HG03469 (cell line): Measurements from ENCODE around the gene DLK2.

ENCODE experiments used
- ATAC-seq: cut with Tn5 transposase; IDR thresholded peaks from one replicate; pipeline ENCODE4 v1.9.1; 2021; ENCODE audit warnings: mild to moderate bottlenecking, moderate library complexity, moderate number of reproducible peaks; ENCODE audit not compliant: unreplicated experiment

DLK2 gene

GRCh38 chr6:43454290-43454695 lies 1.1 kb downstream of the DLK2 start:
- no peak for ATAC-seq

GRCh38 chr6:43453831-43454230 lies 1.5 kb downstream of the DLK2 start:
- ATAC-seq, result no peak

GRCh38 chr6:43452896-43453295 lies 2.5 kb downstream of the DLK2 start:
- ATAC-seq, result no peak

- no peak for ATAC-seq
Observed at GRCh38 chr6:43451939-43452338, 3.4 kb downstream of the DLK2 start.

- no peak for ATAC-seq
Observed at GRCh38 chr6:43451348-43451747, 4.0 kb downstream of the DLK2 start.

- no peak for ATAC-seq
Observed at GRCh38 chr6:43450699-43451131, 4.6 kb downstream of the DLK2 start.

- ATAC-seq, result no peak
Observed at GRCh38 chr6:43448916-43449315, 6.4 kb downstream of the DLK2 start.

GRCh38 chr6:43447604-43448003 lies 7.7 kb downstream of the DLK2 start:
- no peak for ATAC-seq

- no peak for ATAC-seq
Observed at GRCh38 chr6:43445576-43445975, 9.8 kb downstream of the DLK2 start.

- no peak for ATAC-seq
Observed at GRCh38 chr6:43444582-43444981, 10.8 kb downstream of the DLK2 start.

GRCh38 chr6:43444036-43444435 lies 11.3 kb downstream of the DLK2 start:
- ATAC-seq, result no peak

- ATAC-seq, result no peak
Observed at GRCh38 chr6:43442935-43443334, 12.4 kb downstream of the DLK2 start.

GRCh38 chr6:43437700-43438099 lies 17.6 kb downstream of the DLK2 start:
- ATAC-seq, result no peak

- ATAC-seq, result no peak
Observed at GRCh38 chr6:43436577-43437282, 18.6 kb downstream of the DLK2 start.

- ATAC-seq, result no peak
Observed at GRCh38 chr6:43435682-43436437, 19.5 kb downstream of the DLK2 start.

GRCh38 chr6:43434943-43435342 lies 20.4 kb downstream of the DLK2 start:
- no peak for ATAC-seq

- no peak for ATAC-seq
Observed at GRCh38 chr6:43434001-43434840, 21.1 kb downstream of the DLK2 start.

GRCh38 chr6:43433148-43433547 lies 22.2 kb downstream of the DLK2 start:
- no peak for ATAC-seq

GRCh38 chr6:43432009-43432945 lies 23.1 kb downstream of the DLK2 start:
- ATAC-seq, result no peak

GRCh38 chr6:43428874-43429273 lies 26.5 kb downstream of the DLK2 start:
- ATAC-seq, result no peak
